ENCODE data around the gene CD47.

GRCh38 chr3:108071368-108071767 lies 19.5 kb downstream of the CD47 start:
- TF ChIP-seq, protein P1, sequence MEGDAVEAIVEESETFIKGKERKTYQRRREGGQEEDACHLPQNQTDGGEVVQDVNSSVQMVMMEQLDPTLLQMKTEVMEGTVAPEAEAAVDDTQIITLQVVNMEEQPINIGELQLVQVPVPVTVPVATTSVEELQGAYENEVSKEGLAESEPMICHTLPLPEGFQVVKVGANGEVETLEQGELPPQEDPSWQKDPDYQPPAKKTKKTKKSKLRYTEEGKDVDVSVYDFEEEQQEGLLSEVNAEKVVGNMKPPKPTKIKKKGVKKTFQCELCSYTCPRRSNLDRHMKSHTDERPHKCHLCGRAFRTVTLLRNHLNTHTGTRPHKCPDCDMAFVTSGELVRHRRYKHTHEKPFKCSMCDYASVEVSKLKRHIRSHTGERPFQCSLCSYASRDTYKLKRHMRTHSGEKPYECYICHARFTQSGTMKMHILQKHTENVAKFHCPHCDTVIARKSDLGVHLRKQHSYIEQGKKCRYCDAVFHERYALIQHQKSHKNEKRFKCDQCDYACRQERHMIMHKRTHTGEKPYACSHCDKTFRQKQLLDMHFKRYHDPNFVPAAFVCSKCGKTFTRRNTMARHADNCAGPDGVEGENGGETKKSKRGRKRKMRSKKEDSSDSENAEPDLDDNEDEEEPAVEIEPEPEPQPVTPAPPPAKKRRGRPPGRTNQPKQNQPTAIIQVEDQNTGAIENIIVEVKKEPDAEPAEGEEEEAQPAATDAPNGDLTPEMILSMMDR (conservative IDR thresholded peaks at IDR 0.05; ENCODE audit: low read depth, low read length): no peak
- no peak for TF ChIP-seq EZH2 (IDR thresholded peaks at IDR 0.05; ENCODE audit: borderline replicate concordance, low read depth, low read length, poor library complexity, severe bottlenecking)

Data from A673 (cell line).